HG03521 (cell line): Measurements from ENCODE around the gene PCED1B.

Experiments
- ATAC-seq: cut with Tn5 transposase; IDR thresholded peaks from one replicate; pipeline ENCODE4 v1.9.1; 2021; ENCODE audit warnings: mild to moderate bottlenecking, moderate library complexity; ENCODE audit not compliant: unreplicated experiment

Gene PCED1B

DNA sequence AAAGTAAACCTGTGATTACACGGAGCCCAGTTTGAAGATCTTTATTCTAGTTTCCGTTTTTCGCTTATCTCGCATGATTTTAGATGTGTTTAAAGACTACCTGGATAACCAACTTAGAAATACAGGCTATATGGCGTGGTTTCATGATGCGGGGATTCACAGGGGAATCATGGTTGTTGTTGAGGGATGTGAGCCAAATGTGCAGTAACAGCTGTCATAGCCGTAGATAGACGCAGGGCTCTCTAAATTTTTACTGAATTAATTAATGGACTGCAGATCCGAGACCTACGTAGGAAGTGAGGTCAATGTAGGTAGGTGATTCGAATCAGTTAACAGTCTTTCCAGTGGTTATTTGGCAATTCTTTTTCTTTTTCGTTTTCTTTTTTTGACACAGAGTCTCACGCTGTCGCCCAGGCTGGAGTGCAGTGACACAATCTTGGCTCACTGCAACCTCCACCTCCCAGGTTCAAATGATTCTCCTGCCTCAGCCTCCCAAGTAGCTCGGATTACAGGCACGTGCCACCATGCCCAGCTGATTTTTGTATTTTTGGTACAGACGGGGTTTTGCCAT is 145.2 kb downstream of the PCED1B start:
- no peak for ATAC-seq

DNA sequence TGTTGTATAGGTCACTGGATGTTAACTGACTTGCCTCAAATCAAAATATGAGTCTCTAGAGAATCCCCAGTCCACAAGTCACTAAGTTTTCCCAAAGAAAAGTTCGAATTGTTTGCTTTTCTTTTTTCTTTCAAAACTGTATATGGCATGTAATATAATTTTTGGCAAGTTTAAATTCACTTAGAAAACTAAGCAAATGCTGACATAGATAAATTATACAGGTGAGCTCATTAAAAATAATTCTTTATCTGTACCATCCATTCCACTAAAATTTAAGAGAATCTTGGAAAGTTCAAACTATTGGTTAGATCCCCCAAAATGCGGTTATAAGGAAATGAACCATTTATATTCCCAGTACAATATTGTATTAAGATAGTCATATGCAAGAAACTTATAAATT is 145.9 kb downstream of the PCED1B start:
- ATAC-seq: no peak

DNA sequence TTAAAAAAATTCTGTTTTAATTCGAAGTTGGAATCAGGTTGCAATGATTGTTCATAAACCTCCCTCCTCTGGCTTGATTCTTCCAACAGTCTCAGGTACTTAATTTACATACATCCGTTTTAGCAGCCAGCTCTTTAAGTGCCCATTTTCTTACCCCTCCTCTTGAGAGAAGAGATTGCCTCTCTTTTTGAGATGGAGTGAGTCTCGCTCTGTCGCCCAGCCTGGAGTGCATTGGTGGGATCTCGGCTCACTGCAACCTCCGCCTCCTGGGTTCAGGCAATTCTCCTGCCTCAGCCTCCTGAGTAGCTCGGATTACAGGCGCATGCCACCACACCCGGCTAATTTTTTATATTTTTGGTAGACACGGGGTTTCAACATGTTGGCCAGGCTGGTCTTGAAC is 146.8 kb downstream of the PCED1B start:
- ATAC-seq: no peak

DNA sequence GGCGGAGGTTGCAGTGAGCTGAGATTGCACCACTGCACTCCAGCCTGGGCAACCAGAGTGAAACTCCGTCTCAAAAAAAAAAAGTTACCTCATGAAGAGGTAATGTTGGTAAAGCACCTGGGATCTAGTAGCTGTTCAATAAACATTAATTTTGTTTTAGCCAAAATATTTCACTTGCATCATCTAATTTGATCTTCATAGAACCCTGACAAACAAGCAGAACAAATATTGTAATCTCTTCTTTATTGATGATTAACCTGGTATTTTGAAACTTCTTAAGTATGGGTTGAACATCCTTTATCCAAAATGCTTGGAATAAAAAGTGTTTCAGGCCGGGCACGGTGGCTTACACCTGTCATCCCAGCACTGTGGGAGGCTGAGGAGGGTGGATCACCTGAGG is 149.4 kb downstream of the PCED1B start:
- ATAC-seq: no peak

DNA sequence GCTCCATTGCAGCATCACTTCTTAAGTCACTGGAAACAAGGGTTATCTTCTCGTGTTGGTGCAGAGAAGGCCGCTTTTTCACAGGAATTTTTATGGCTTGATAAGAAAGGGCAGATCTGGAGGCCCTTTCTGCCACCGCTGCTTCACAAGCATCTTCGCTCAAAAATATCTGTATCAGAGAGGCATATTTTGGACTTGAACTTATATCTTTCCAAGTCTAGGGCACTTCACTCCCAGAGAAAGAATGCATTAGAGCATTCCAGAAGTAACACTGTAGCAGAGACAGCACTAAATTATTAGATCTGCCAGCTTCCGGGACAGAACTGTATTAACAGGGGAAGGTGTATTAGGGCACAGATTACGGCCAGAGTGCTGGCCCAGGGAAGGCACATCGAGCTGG is 152.0 kb downstream of the PCED1B start:
- ATAC-seq: no peak

DNA sequence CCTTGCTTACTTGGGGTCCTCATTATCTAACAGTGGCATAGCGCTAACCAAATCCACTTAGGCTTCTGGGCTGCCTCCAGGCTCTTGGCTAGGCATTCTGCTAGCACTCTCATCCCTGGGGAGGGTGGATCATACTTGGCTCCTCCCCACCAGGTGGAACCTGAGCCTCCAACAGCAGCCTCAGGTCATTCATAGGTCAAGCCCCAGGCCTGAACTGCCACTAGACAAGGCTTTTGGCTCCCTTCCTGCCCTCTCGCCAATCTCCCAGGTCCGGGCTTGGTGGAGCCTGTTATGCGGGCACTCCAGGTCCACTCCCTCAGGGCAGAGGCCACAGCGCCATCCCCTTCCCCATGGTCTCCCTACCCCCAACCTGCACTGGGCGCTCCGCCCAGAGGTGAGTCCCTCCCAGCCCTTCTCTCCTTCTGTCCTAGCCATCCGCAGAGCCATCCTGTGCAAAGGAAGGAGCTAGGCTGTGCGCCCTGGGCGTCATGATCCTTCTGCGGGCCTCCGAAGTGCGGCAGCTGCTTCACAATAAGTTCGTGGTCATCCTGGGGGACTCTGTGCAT is 155.2 kb downstream of the PCED1B start:
- no peak for ATAC-seq

DNA sequence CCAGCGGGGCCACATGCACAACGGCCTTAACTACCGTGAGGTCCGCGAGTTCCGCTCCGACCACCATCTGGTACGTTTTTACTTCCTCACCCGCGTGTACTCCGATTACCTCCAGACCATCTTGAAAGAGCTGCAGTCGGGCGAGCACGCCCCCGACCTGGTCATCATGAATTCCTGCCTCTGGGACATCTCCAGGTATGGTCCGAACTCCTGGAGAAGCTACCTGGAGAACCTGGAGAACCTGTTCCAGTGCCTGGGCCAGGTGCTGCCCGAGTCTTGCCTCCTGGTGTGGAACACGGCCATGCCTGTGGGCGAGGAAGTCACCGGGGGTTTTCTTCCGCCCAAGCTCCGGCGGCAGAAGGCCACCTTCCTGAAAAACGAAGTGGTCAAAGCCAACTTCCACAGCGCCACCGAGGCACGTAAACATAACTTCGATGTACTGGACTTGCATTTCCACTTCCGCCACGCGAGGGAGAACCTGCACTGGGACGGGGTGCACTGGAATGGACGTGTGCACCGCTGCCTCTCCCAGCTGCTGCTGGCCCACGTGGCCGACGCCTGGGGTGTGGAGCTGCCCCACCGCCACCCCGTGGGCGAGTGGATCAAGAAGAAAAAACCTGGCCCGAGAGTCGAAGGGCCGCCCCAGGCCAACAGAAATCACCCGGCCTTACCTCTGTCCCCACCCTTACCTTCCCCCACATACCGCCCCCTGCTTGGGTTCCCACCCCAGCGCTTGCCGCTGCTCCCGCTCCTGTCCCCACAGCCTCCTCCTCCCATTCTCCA is 156.0 kb downstream of the PCED1B start:
- no peak for ATAC-seq

DNA sequence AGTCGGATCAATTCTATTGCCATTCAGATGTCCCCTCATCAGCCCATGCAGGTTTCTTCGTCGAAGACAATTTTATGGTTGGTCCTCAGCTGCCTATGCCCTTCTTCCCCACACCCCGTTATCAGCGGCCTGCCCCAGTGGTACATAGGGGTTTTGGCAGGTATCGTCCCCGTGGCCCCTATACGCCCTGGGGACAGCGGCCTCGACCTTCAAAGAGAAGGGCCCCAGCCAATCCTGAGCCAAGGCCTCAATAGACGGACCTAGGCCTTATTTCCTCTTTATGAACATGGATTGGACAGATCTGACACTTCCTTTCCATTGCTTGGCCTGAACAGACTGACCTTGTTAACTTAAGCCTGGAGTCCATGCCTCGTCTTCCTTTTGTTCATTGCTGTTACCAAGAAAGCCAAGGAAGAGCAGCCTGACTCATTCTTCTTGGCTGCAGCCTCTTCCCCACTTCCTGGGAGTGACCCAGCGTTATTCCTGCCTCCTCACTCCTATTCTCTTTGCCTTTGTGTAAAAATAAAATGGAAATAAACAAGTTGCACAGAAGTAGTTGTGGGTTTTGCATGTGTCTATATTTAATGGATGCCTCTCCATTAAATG is 156.8 kb downstream of the PCED1B start:
- ATAC-seq: no peak

DNA sequence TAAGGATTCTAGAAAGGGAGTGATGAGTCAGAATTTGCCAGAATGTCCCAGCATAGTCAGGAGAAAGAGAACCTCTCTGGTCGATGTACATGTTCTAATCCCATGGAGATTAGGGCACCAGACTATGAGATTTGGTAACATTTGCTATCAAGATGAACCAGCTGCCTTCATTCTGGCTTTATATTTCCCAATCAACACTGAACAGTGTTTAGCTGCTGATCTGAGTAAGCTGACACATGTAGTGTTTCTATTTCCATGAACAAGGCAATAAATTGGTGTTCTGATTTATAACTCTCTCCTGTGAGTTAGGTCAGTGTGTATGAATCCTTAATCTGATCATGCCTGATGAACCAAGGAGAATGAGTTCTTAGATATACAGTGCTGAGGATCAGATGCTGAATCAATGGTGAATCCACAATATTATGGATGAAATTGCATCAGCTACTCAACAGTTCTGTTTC is 158.4 kb downstream of the PCED1B start:
- ATAC-seq: no peak

DNA sequence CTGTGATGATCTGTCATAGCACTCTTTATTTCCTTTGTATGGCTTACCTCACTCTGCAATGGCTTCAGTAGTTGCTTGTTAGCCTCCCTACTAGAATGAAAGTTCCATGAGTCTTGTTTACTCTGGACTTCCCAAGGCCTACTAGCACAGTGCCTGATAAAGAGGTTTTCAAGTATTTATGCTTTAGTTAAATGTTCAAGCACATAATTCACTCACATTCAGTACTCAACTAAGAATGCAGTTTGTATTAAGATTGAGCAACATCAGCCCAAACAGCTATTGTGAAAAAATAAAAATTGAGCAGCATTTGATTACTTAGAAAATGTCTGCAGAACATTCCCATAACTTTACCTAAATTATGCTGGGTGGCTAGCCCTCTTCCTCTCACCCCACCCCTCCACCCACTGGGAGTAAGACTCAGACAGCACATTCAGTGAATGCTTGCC is 159.3 kb downstream of the PCED1B start:
- ATAC-seq: no peak

DNA sequence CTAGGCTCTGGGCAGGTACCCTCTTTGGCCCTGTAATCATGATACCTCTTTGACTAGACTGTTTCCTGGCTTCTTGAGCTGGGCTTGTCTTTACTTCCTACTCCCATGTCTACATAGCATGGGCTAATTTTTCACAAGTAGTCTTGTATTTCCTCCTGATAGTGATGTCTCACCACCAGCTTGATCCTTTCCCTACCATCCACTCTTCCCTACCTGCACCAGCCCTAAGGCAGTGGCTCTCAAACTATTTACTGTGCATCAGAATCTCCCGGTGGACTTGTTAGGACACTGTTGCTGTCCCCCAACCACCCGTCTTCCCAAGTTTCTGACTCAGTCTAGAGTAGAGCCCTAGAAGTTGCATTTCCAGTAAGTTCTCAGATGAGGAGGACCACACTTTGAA is 163.0 kb downstream of the PCED1B start:
- no peak for ATAC-seq

DNA sequence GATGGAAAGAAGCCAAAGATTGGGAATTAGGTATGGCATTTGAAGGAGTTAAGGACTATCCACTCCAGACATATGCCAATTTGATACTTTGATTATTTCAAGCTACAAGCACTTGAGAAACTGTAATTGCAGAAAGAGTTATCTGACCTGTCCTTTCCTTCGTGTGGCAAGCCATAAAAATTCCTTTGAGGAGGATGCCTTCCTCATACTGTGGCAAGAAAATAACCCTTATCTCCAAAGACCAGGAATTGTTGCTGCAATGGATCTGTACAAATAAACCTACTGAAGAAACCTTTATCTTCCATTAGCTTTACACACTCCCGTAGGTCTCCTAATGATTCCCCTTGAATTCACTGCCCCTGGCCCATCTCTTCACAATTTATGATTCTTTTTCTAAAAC is 165.4 kb downstream of the PCED1B start:
- no peak for ATAC-seq

DNA sequence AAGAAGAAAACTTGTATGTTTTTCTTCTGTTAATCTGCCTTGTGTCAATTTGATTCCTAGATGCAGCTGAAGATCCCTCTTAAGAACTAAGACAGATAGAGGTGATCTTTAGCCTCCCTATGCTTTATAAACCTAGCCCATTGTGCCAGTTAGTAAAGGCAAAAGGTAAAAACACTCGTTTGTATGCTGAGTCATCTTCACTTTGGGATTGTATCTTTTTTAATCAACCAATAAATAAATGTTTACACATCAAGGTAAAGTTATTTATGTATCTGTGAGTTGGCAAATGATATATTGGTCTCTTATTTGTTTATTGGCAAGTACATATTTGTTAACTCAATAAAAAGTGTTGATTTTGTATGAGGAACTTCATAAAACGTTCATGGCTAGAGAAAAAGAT is 166.2 kb downstream of the PCED1B start:
- no peak for ATAC-seq

DNA sequence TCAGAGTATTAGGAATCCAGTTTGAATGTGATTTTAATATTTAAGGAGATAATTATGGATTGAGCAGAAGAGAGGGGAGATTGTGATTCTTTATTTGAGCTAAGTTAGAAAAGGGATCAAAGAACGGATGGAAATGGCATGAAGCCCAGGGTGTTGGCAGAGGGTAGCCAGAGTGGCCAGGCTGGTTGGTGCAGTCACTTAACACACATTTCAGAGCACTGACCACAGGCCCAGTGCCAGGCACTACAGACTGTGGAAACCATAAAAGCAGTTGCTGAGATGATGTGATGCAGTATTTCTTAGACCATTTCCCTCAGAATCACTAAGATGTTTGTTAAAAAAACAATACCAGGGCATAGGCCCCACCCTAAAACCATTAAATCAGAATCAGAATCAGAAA is 168.0 kb downstream of the PCED1B start:
- ATAC-seq: no peak

DNA sequence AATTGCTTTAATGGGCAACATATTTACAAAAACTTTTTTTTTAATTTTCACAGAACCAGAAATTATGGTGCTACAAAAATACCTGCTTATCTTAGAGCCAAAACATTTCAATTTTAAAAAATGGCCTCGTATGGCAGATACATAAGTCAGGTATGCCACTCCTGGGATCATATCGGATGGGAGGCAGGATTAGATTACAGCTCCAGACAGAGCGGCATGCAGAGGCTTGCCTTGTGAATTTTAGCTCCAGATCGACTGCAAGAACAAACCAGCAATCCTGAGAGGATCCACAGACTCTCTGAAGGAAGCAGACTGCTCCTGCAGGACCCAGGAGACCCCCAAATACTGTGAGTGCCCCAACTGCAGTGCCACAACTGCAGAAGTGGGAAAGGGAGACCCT is 169.7 kb downstream of the PCED1B start:
- ATAC-seq: no peak

DNA sequence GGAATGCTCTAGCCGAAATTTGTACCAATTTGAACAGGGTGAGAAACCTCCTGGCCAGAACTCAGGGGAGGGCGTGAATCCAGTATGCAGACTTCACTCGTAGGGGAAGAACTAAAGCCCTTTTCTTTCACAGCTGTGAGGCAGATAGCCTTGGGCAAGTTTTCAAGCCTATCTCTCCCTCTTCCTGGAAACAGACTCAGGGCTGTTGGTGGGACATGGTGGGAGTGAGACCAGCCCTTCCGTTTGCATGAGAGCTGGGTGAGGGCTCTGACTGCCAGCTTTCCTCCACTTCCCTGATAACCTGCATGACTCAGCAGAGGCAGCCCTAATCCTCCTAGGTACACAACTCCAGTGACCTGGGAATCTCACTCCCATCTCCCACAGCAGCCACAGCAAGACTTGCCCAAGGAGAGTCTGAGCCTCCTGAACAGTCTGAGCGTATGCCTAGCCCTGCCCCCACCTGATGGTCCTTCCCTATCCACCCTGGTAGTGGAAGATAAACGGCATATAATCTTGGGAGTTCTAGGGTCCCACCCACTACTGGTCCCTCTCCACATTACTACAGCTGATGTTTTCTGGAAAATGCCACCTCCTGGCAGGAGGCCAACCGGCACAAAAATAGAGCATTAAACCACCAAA is 170.4 kb downstream of the PCED1B start:
- no peak for ATAC-seq

DNA sequence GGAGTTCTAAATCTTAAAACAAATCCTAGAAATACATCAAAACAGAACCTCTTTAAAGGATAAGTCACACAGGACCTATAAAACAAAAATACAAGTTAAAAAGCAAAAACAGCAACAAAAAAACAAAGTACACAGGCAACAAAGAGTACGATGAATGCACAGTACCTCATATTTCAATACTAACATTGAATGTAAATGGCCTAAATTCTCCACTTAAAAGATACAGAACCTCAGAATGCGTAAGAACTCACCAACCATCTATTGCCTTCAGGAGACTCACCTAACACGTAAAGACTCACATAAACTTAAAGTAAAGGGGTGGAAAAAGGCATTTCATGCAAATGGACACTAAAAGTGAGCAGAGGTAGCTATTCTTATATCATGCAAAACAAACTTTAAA is 172.5 kb downstream of the PCED1B start:
- no peak for ATAC-seq

DNA sequence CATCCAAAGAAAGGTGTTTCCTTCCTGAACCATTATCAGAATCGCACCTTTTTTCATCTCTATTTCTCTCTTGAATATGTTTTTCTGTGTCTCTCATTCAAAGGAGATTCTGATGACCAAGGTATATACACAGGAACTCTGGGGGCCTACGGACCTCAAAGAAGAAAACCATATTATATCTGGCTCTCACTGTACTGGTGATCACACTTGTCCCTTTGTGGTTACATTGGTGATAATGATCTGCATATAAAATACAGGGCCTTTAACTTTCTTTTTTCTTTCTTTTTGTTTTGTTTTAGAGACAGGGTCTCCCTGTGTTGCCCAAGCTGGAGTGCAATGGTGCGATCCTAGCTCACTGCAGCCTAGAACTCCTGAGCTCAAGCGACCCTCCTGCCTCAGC is 185.5 kb downstream of the PCED1B start:
- ATAC-seq: no peak

DNA sequence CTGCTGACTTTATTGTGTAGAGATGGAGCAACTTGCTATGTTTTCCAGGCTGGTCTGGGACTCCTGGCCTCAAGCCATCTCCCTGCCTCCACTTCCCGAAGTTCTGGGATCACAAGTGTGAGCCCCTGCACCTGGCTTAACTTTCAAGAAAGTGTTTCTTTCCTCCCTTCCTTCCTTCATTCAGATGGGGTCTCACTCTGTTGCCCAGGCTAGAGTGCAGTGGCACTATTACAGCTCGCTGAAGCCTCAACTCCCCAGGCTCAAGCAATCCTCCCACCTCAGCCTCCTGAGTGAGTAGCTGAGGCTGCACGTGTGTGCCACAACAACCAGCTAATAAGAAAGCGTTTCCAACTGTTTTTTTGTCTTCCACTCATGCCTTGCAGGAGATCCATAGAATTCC is 186.0 kb downstream of the PCED1B start:
- no peak for ATAC-seq

DNA sequence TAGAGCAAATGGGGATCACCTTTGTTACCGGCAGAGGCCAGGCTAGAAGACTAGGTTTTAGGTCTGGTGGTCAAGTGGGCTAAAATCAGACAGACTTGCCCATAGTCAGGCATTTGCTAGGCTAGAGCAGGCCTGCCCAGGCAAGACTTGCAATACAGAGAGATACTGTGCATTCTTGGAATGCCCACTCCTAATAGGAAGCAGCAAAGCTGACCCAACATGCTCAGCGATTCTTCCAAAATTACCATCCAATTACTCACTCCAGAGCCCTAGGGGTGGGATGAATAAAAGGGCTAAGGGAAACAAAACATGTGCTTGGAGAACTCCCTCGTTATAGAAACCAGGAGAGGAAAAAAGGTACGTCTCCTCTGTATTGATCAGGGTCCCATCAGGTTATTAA is 188.2 kb downstream of the PCED1B start:
- ATAC-seq: no peak
